Astrocyte of the spinal cord (primary cell): Measurements from ENCODE around the gene CLN6.

Experiments used
- DNase-seq: peaks from one replicate; pipeline ENCODE4 v3.0.0; 2011; ENCODE audit warnings: low read depth, low spot score
- H3K4me3 ChIP-seq: 2 replicates; pipeline ENCODE4 v1.5.1; 2011; ENCODE audit warnings: low read depth, mild to moderate bottlenecking, low read length, moderate library complexity
- in situ Hi-C: cut with HindIII; loops from 2 replicates; pipeline ENCODE4 v1.10.0; 2017; ENCODE audit warnings: low sequenced_read_pairs
- TF ChIP-seq, protein P1 (sequence below): IDR thresholded peaks from 2 replicates; pipeline ENCODE4 v1.5.1; 2012; ENCODE audit warnings: low read depth, mild to moderate bottlenecking, low read length, inconsistent platforms

CLN6 gene

DNA sequence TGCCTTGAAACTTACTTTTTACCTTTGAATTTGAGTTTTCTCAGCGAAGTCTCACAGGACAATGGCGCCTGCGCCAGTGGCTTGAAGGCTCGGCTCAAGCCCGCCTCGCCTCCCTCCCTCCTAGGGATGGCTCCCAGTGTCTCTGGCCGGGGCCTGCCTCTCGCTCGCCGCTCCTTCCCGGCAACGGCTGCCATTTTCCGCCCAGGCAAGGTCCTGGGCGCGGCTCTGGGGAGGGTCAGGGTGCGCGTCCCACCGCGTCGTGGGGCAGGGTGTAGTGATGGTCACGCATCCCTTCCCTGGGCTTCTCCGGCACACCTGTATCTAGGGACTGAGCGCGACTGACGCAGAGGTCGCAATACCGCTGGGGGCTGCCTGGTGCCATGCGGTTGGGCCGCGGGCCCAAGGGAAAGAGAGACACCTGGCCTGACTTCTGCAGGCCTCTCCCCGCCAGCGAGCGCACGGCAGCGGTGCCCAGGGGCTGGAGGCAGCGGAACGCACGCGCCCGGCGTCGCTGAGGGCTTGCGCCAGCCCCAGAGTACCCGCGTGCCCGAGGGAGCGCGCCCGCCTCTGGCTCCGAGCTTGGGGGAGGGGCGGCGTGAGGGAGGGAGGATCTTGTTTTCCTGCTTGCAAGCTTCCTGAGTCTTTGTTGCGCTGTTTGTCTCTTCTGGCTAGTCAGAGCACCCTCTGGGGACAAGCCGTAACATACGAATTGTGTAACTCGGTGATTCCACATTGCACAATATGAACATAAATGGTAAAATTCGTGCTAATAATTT is 27.3 kb upstream of the CLN6 start:
- in situ Hi-C loops, result no loop called here
- peak overlapping the region; percentile 50 for H3K4me3 ChIP-seq
- TF ChIP-seq, protein P1, sequence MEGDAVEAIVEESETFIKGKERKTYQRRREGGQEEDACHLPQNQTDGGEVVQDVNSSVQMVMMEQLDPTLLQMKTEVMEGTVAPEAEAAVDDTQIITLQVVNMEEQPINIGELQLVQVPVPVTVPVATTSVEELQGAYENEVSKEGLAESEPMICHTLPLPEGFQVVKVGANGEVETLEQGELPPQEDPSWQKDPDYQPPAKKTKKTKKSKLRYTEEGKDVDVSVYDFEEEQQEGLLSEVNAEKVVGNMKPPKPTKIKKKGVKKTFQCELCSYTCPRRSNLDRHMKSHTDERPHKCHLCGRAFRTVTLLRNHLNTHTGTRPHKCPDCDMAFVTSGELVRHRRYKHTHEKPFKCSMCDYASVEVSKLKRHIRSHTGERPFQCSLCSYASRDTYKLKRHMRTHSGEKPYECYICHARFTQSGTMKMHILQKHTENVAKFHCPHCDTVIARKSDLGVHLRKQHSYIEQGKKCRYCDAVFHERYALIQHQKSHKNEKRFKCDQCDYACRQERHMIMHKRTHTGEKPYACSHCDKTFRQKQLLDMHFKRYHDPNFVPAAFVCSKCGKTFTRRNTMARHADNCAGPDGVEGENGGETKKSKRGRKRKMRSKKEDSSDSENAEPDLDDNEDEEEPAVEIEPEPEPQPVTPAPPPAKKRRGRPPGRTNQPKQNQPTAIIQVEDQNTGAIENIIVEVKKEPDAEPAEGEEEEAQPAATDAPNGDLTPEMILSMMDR, result no peak
- DNase-seq, result peak; percentile 75

DNA sequence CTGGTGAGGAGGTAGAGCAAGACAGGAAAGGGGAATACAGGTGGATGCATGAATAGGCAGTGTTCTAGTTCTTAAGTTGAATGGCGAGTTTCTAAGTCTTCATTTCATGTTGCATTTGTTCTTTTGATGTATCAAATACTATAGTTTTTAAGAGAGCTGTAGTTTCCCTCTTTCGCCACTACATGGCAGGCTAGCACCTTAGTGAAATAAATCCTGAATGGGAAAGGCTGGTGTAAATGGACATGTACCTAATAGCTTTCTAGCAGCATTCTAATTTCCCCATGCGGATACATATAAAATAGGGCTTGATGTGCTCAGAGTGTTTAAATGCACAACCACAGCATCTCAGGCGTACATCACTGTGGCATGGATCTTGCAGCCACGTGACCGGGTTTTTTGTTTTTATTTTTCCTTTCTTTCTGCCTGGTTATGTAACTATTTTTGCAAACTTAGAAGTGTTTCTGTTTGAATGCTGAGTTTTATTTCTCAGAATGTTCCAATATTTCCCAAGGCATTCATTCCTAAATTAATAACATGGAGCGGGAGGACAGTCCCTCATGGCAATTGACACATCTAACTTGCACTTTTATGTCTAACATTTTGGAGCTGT is 23.5 kb upstream of the CLN6 start:
- in situ Hi-C loops, result no loop called here
- no peak overlapping the region for H3K4me3 ChIP-seq
- TF ChIP-seq, protein P1, result peak; percentile 85
- DNase-seq, result peak; percentile 84

DNA sequence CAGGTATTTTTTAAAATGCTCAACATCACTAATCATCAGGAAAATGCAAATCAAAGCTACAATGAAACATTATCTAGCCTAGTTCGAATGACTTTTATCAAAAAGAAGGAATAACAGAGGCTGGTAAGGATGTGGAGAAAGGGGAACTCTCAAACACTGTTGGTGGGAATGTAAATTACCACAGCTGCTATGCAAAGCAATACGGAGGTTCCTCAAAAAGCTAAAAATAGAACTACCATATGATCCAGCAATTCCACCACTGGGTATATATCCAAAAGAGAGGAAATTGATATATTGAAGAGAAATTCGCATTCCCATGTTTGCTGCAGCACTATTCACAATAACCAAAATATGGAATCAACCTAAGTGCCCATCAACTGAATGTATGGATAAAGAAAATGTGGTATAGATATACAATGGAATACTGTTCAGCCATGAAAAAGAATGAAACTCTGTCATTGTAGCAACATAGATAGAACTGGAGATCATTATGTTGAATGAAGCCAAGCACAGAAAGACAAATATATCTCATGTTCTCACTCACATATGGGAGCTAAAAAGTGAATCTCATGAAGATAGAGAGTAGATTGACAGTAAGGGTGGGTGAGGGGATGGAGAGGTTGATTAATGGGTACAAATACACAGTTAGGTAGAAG is 19.7 kb upstream of the CLN6 start:
- DNase-seq, result no peak
- in situ Hi-C loops, result no loop called here
- TF ChIP-seq, protein P1, result no peak
- H3K4me3 ChIP-seq, result no peak overlapping the region

DNA sequence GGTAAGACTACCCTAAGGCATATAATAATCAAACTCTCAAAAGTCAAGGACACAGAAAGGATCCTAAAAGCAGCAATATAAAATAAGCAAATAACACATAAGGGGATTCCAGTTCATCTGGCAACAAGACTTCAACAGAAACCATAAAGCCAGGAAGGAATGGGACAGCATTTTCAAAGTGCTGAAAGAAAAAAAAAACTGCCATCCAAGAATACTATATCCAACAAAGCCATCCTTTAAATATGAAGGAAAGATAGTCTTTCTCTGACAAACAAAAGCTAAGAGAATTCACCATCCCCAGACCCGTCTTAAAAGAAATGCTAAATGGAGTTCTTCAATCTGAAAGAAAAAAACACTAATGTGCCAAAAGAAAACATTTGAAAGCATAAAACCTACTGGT is 14.7 kb upstream of the CLN6 start:
- no peak overlapping the region for H3K4me3 ChIP-seq
- in situ Hi-C loops, result no loop called here

DNA sequence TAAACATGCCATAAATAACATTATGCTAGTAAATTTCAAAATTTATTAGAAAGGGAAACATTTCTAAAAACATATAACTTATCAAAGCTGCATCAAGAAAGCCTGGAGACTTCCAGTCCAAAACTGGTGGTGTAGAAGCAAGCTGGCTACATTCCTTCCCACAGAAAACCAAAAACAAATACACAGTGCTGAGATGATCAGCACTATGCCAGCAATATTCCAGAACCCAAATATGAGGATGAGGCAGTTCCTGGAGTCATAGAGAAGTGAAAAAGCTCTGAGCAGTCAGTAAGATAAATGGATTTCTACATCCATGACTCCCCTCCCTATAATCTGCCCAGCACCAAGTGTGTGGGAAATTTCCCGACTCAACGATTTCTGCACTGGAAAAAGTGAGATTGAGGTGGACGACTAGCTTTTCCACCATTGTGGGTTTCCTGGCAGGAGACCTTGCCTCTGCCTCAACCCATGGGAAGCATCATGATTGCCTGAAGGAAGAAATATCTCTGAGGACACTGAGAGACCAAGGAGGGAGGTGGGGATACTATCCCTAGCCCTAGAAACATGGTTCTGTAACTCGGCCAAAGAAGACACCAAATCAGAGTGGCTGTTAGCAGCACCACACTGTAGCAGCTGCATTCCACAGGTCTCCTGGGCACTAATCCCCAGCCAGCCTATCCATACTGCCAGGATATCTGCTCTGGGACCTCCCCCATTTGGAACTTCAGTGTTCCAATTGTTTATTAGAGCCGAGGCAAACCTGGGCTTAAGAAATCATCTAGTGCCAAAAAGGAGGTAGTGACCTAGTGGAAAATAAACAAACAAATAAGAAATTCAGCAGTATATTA is 11.8 kb upstream of the CLN6 start:
- no peak for DNase-seq
- in situ Hi-C loops, result no loop called here
- TF ChIP-seq, protein P1, result no peak
- H3K4me3 ChIP-seq, result no peak overlapping the region

More for the DNA sequence above, 14.7 kb upstream of the CLN6 start:
- no peak for DNase-seq
- TF ChIP-seq, protein P1, result no peak

DNA sequence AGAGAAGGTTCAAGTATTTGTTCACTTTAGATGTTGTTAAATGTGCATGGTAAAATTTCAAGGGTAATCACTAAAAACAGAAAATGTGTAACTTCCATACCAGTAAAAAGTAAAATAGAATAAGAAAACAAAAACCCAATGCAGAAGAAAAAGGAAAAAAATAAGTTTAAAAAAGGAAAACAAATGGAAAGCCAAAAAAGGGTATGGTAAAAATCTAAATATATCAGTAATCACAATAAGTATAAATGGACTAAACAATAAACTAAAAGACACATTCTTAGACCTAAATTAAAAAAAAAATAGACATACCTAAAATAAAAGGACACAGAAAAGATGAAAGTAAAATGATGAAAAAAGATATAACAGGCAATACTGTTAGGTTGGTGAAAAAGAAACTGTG is 9.5 kb upstream of the CLN6 start:
- in situ Hi-C loops, result no loop called here
- DNase-seq, result no peak
- TF ChIP-seq, protein P1, result no peak
- no peak overlapping the region for H3K4me3 ChIP-seq
